DOHH2 (cell line): ENCODE results near the gene SCN4B.

Experiments
- CTCF ChIP-seq: fragments of 200-600 bp; sonication (generic); IDR thresholded peaks from one replicate; pipeline ENCODE4 v1.5.1; 2014; ENCODE audit warnings: antibody characterized with exemption, mild to moderate bottlenecking, low read depth, low read length; ENCODE audit not compliant: poor library complexity, severe bottlenecking
- EZH2phosphoT487 ChIP-seq: fragments of 200-600 bp; sonication (generic); IDR thresholded peaks from 2 replicates; pipeline ENCODE4 v1.6.1; 2017; ENCODE audit warnings: borderline replicate concordance, mild to moderate bottlenecking, antibody characterized with exemption, low read length, moderate library complexity, mixed read lengths

GRCh38 chr11:118132385-118133151 is 20.1 kb downstream of the SCN4B start:
- TF ChIP-seq CTCF (no peak), EZH2phosphoT487 (no peak)
